ENCODE results near the gene CACNA1B.

The CACNA1B gene

GRCh38 chr9:138060365-138060764, 182.8 kb downstream of the CACNA1B start:
- no peak for DNase-seq

GRCh38 chr9:138060881-138061280, 183.3 kb downstream of the CACNA1B start:
- DNase-seq, result no peak

- DNase-seq, result no peak
Measured at GRCh38 chr9:138061631-138062030, 184.0 kb downstream of the CACNA1B start.

GRCh38 chr9:138062196-138062595, 184.6 kb downstream of the CACNA1B start:
- DNase-seq, result no peak

GRCh38 chr9:138063033-138063432, 185.5 kb downstream of the CACNA1B start:
- no peak for DNase-seq

- DNase-seq, result no peak
Measured at GRCh38 chr9:138063785-138064184, 186.2 kb downstream of the CACNA1B start.

- no peak for DNase-seq
Measured at GRCh38 chr9:138064547-138064946, 187.0 kb downstream of the CACNA1B start.

GRCh38 chr9:138065287-138065686, 187.7 kb downstream of the CACNA1B start:
- no peak for DNase-seq

- no peak for DNase-seq
Measured at GRCh38 chr9:138066049-138066448, 188.5 kb downstream of the CACNA1B start.

GRCh38 chr9:138067613-138068367, 190.2 kb downstream of the CACNA1B start:
- no peak for DNase-seq

GRCh38 chr9:138068601-138069035, 191.0 kb downstream of the CACNA1B start:
- no peak for DNase-seq

- no peak for DNase-seq
Measured at GRCh38 chr9:138069731-138070456, 192.3 kb downstream of the CACNA1B start.

- DNase-seq, result no peak
Measured at GRCh38 chr9:138070815-138071214, 193.2 kb downstream of the CACNA1B start.

- no peak for DNase-seq
Measured at GRCh38 chr9:138071292-138071691, 193.7 kb downstream of the CACNA1B start.

- no peak for DNase-seq
Measured at GRCh38 chr9:138071731-138072130, 194.1 kb downstream of the CACNA1B start.

- no peak for DNase-seq
Measured at GRCh38 chr9:138072161-138072842, 194.7 kb downstream of the CACNA1B start.

GRCh38 chr9:138072897-138073296, 195.3 kb downstream of the CACNA1B start:
- DNase-seq, result no peak

- no peak for DNase-seq
Measured at GRCh38 chr9:138073408-138073807, 195.8 kb downstream of the CACNA1B start.

- no peak for DNase-seq
Measured at GRCh38 chr9:138073808-138074207, 196.2 kb downstream of the CACNA1B start.

GRCh38 chr9:138074516-138074915, 196.9 kb downstream of the CACNA1B start:
- DNase-seq, result no peak

- DNase-seq, result no peak
Measured at GRCh38 chr9:138075496-138075895, 197.9 kb downstream of the CACNA1B start.

GRCh38 chr9:138075961-138076649, 198.5 kb downstream of the CACNA1B start:
- DNase-seq, result no peak

- no peak for DNase-seq
Measured at GRCh38 chr9:138076650-138077009, 199.0 kb downstream of the CACNA1B start.

Data from activated effector memory CD4-positive, alpha-beta T cell treated with Interleukin-2 at 50 U/mL for 16 hours (primary cell).